Neutrophil (primary cell): ENCODE data around the gene BPIFB6.

Experiments
- H3K27ac ChIP-seq: fragments of 200-600 bp; sonication (generic); 2 replicates; pipeline ENCODE4 v1.5.1; 2016; ENCODE audit warnings: mild to moderate bottlenecking, moderate library complexity
- H3K27me3 ChIP-seq: fragments of 200-600 bp; sonication (generic); 2 replicates; pipeline ENCODE4 v1.6.0; 2016; ENCODE audit warnings: mild to moderate bottlenecking
- H3K36me3 ChIP-seq: fragments of 200-600 bp; sonication (generic); 2 replicates; pipeline ENCODE4 v1.5.1; 2017
- H3K4me1 ChIP-seq, 2 experiments: fragments of 200-600 bp in 1 of 2; sonication (generic) in 1 of 2; 1 replicate in 1 of 2; 2 replicates in 1 of 2; pipeline versions ENCODE4 v1.5.1 to v1.6.1; 2013 to 2016; ENCODE audit warnings: low read depth in 1 of 2, low read length in 1 of 2, mild to moderate bottlenecking in 1 of 2, moderate library complexity in 1 of 2; ENCODE audit not compliant: control insufficient read depth in 1 of 2, insufficient read depth in 1 of 2
- H3K4me3 ChIP-seq, 2 experiments: fragments of 200-600 bp in 1 of 2; sonication (generic) in 1 of 2; 1 replicate in 1 of 2; 2 replicates in 1 of 2; pipeline ENCODE4 v1.5.1; 2013 to 2016; ENCODE audit warnings: low read depth in 1 of 2, low read length in 1 of 2, mild to moderate bottlenecking in 1 of 2, moderate library complexity in 1 of 2
- H3K9me3 ChIP-seq: fragments of 200-600 bp; sonication (generic); 2 replicates; pipeline ENCODE4 v1.5.1; 2016
- TF ChIP-seq, protein P1 (sequence below): fragments of 200-600 bp; sonication (generic); IDR thresholded peaks from 2 replicates; pipeline ENCODE4 v1.5.1; 2016; ENCODE audit warnings: antibody characterized with exemption

The BPIFB6 gene

DNA sequence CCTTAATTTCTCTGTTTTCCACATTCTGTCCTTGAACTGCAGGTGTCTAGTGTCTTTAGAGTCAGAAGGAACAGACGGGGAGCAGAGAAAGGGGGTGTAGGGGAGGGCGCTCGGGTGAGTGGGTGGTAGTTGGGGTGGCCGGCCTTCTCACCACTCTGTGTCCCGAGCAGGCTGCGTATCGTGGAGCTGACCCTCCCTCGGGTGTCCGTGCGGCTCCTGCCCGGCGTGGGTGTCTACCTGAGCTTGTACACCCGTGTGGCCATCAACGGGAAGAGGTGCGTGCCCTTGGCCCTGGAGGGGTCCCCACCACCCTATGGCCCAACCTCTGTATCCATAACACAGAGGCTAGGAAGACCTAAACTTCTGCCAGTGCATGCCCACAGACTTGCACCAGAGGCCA, 53.3 kb downstream of the BPIFB6 start:
- Histone ChIP-seq H3K27ac (no peak overlapping the region), H3K4me3 (no peak overlapping the region), H3K27me3 (no peaks in the 10 kb centered on the region), H3K36me3 (no peaks in the 10 kb centered on the region), H3K9me3 (no peaks in the 10 kb centered on the region), H3K4me1 (no peaks in the 10 kb centered on the region)
- TF ChIP-seq, protein P1, sequence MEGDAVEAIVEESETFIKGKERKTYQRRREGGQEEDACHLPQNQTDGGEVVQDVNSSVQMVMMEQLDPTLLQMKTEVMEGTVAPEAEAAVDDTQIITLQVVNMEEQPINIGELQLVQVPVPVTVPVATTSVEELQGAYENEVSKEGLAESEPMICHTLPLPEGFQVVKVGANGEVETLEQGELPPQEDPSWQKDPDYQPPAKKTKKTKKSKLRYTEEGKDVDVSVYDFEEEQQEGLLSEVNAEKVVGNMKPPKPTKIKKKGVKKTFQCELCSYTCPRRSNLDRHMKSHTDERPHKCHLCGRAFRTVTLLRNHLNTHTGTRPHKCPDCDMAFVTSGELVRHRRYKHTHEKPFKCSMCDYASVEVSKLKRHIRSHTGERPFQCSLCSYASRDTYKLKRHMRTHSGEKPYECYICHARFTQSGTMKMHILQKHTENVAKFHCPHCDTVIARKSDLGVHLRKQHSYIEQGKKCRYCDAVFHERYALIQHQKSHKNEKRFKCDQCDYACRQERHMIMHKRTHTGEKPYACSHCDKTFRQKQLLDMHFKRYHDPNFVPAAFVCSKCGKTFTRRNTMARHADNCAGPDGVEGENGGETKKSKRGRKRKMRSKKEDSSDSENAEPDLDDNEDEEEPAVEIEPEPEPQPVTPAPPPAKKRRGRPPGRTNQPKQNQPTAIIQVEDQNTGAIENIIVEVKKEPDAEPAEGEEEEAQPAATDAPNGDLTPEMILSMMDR = no peak

DNA sequence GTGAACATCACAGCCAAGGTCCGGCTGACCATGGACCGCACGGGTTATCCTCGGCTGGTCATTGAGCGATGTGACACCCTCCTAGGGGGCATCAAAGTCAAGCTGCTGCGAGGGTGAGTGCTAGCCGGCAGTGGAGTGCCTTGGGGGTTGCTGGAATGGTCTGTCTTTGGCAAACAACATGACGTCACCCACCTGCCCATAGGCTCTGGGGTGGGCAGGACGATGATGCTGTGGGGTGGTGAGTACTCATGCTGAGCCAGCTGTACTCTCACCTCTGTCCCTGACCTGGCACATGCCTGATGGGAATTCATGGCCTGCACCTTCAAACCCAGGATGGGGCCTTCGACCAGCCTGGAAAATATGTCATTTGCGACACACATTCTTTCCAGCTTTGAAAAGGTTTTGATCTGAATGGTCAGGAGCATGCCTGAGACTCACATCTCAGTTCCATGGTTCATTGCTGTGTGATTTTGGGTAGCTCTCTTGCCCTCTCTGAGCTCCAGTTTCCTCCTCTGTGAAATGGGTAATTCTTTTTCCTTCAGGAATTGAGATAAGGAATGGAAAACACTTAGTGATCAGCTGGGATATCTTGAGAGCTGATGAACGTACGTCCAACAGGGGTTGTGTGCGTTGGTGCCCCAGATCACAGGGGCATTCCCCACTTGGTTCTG, 54.7 kb downstream of the BPIFB6 start:
- H3K36me3 ChIP-seq = no peaks in the 10 kb centered on the region
- no peaks in the 10 kb centered on the region for H3K4me1 ChIP-seq
- no peak overlapping the region for H3K27ac ChIP-seq
- H3K4me3 ChIP-seq = no peak overlapping the region
- TF ChIP-seq, protein P1 = no peak
- H3K27me3 ChIP-seq = no peaks in the 10 kb centered on the region
- H3K9me3 ChIP-seq = no peaks in the 10 kb centered on the region

DNA sequence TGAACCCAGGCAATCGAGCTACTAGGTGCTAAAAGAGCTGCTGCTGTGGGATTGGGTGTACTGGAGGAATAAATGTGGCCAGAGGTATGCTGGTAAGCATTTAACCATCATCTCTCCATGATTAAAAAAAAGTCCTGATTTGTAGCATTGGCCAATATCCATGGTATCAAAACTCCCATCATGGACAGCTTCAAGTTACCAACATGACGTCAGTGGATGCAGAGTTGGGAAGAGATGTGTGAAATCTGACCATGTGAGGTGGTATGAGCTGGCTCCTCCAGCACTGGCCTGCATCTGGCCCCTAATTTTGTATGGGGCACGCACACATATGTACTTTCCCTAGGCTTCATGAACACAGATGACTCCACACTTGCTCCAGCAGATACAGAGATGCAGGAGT, 59.7 kb downstream of the BPIFB6 start:
- Histone ChIP-seq H3K36me3 (no peaks in the 10 kb centered on the region), H3K4me3 (no peak overlapping the region), H3K4me1 (no peaks in the 10 kb centered on the region), H3K27me3 (no peaks in the 10 kb centered on the region), H3K9me3 (no peaks in the 10 kb centered on the region), H3K27ac (no peak overlapping the region)
- TF ChIP-seq, protein P1 = no peak

DNA sequence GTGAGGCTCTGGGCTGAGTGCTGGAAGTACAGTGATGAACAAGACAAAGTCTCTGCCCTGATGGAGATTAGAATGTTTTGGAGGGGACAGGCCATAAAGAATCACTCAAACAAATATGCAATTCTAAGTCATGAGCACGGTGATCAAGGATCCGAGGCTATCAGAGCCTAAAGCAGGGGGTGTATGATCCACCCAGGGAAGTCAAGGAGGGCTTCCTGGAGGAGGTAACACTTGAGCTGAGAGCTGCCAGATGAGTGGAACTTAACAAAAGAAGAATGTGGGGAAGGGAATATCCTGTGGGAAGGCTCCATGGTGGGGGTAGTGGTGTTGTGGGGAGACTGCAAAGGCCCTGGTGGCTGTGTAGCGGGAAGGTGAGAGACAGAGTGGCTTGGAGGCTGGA, 60.2 kb downstream of the BPIFB6 start:
- TF ChIP-seq, protein P1 = no peak
- H3K27ac ChIP-seq = no peak overlapping the region

DNA sequence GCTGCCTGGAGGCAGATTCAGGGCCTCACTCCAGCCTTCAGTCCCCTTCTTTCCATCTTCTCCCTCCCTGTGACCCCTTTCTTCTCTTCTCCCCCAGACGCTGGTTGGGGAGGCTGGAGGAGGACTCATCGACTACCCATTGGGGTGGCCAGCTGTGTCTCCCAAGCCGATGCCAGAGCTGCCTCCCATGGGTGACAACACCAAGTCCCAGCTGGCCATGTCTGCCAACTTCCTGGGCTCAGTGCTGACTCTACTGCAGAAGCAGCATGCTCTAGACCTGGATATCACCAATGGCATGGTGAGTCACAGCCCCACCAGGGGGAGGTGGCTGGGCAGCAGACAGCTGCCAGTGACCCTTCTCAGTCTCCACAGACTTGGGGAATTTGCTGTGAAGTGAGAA, 60.9 kb downstream of the BPIFB6 start:
- Histone ChIP-seq H3K27me3 (no peaks in the 10 kb centered on the region), H3K4me1 (no peaks in the 10 kb centered on the region)

More for the DNA sequence above, 60.2 kb downstream of the BPIFB6 start:
- H3K27me3 ChIP-seq = no peaks in the 10 kb centered on the region
- no peaks in the 10 kb centered on the region for H3K9me3 ChIP-seq
- no peak overlapping the region for H3K4me3 ChIP-seq
- no peaks in the 10 kb centered on the region for H3K36me3 ChIP-seq
- H3K4me1 ChIP-seq = no peaks in the 10 kb centered on the region

More for the DNA sequence above, 60.9 kb downstream of the BPIFB6 start:
- H3K27ac ChIP-seq = no peak overlapping the region
- H3K4me3 ChIP-seq = no peak overlapping the region
- no peaks in the 10 kb centered on the region for H3K9me3 ChIP-seq
- H3K36me3 ChIP-seq = no peaks in the 10 kb centered on the region
- TF ChIP-seq, protein P1 = no peak
